H1 (cell line): ENCODE data around the gene TP53RK.

ENCODE experiments used
- BCL11A ChIP-seq, 2 experiments: IDR thresholded peaks; one replicate each; pipeline ENCODE4 v1.6.1; 2011; ENCODE audit warnings: low read depth in 2 of 2, low read length in 2 of 2, mild to moderate bottlenecking in 2 of 2
- CEBPB ChIP-seq: IDR thresholded peaks from 2 replicates; pipeline ENCODE4 v1.6.1; 2012; ENCODE audit warnings: low read depth, low read length
- CHD1 ChIP-seq: IDR thresholded peaks from 2 replicates; pipeline ENCODE4 v1.6.1; 2012; ENCODE audit warnings: low read depth, low read length, improper control_type of control experiment
- CTCF ChIP-seq, 3 experiments: IDR thresholded peaks; 1 replicate in 2 of 3; 2 replicates in 1 of 3; pipeline versions ENCODE4 v1.5.1 to v1.6.1; 2011; ENCODE audit warnings: low read length in 3 of 3, mild to moderate bottlenecking in 3 of 3, inconsistent platforms in 2 of 3, low read depth in 1 of 3, moderate library complexity in 1 of 3; ENCODE audit not compliant: insufficient read depth in 1 of 3; ENCODE audit errors: control extremely low read depth in 1 of 3
- HDAC6 ChIP-seq: IDR thresholded peaks from one replicate; pipeline ENCODE4 v1.7.1; 2012; ENCODE audit warnings: low read depth, mild to moderate bottlenecking, inconsistent platforms, low read length, moderate library complexity
- MAX ChIP-seq: IDR thresholded peaks from 2 replicates; pipeline ENCODE4 v1.6.1; 2012; ENCODE audit warnings: inconsistent platforms
- POLR2A ChIP-seq, 2 experiments: IDR thresholded peaks; 1 replicate in 1 of 2; 2 replicates in 1 of 2; pipeline ENCODE4 v1.6.1; 2011; ENCODE audit warnings: low read depth in 2 of 2, low read length in 2 of 2, mild to moderate bottlenecking in 2 of 2; ENCODE audit errors: control extremely low read depth in 1 of 2
- POLR2AphosphoS5 ChIP-seq: IDR thresholded peaks from 2 replicates; pipeline ENCODE4 v1.6.1; 2011; ENCODE audit warnings: low read depth, low read length
- TCF12 ChIP-seq: IDR thresholded peaks from 2 replicates; pipeline ENCODE4 v1.6.1; 2011; ENCODE audit warnings: low read depth, mild to moderate bottlenecking, low read length
- USF2 ChIP-seq: IDR thresholded peaks from 2 replicates; pipeline ENCODE4 v1.6.1; 2011; ENCODE audit warnings: low read length, improper control_type of control experiment
- YY1 ChIP-seq: IDR thresholded peaks from 2 replicates; pipeline ENCODE4 v1.6.1; 2011; ENCODE audit warnings: low read depth, mild to moderate bottlenecking, low read length
- TF ChIP-seq, protein P1 (sequence below): IDR thresholded peaks from 2 replicates; pipeline ENCODE4 v1.6.1; 2012; ENCODE audit warnings: inconsistent platforms

- TF ChIP-seq HDAC6 (no peak), CTCF (IDR thresholded peaks at IDR 0.05; ENCODE audit: control extremely low read depth in 1 of 3, insufficient read depth in 1 of 3, low read depth in 1 of 3, low read length in 3 of 3) (peak; percentile 75 to 92 (median 77)), CHD1 (no peak), YY1 (no peak), CEBPB (peak; percentile 7; the same call in 1 of the 2 replicates), TCF12 (no peak), MAX (no peak), POLR2A (IDR thresholded peaks at IDR 0.05; ENCODE audit: control extremely low read depth in 1 of 2, low read depth in 2 of 2, low read length in 2 of 2) (no peak), BCL11A (IDR thresholded peaks at IDR 0.05; ENCODE audit: low read depth in 2 of 2, low read length in 2 of 2) (no peak), USF2 (no peak), POLR2AphosphoS5 (no peak)
- TF ChIP-seq, protein P1, sequence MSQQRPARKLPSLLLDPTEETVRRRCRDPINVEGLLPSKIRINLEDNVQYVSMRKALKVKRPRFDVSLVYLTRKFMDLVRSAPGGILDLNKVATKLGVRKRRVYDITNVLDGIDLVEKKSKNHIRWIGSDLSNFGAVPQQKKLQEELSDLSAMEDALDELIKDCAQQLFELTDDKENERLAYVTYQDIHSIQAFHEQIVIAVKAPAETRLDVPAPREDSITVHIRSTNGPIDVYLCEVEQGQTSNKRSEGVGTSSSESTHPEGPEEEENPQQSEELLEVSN = no peak
Observed at GRCh38 chr20:46699651-46700359, 10.6 kb upstream of the TP53RK start.
